Activated naive CD4-positive, alpha-beta T cell treated with Interleukin-2 at 50 U/mL for 16 hours (primary cell): ENCODE results near the gene CASKIN1.
"Not testable (repeated sequence)": the region's sequence is repeated elsewhere in the genome, so short reads cannot be mapped to it uniquely, and the experiment has no call there.

ENCODE experiments used
- DNase-seq: peaks from one replicate; pipeline ENCODE4 v3.0.0-alpha.2; 2020

The CASKIN1 gene

GRCh38 chr16:2154533-2155090 is 41.8 kb downstream of the CASKIN1 start:
- no peak for DNase-seq

GRCh38 chr16:2152695-2153506 is 43.5 kb downstream of the CASKIN1 start:
- DNase-seq, result peak; percentile 47

GRCh38 chr16:2151188-2152091 is 45.0 kb downstream of the CASKIN1 start:
- no peak for DNase-seq

- DNase-seq, result no peak
Measured at GRCh38 chr16:2150418-2151187, 45.8 kb downstream of the CASKIN1 start.

GRCh38 chr16:2149630-2150417 is 46.6 kb downstream of the CASKIN1 start:
- no peak for DNase-seq

- no peak for DNase-seq
Measured at GRCh38 chr16:2148714-2149629, 47.4 kb downstream of the CASKIN1 start.

- DNase-seq, result peak; percentile 62
Measured at GRCh38 chr16:2147981-2148671, 48.3 kb downstream of the CASKIN1 start, which contains the start of gene RAB26. Gene RAB26 (plus strand): TSS chr16:2148625. CDS start chr16:2148784, 159 bp downstream.

GRCh38 chr16:2147378-2147777 is 49.0 kb downstream of the CASKIN1 start:
- DNase-seq, result no peak

- no peak for DNase-seq
Measured at GRCh38 chr16:2145843-2146242, 50.6 kb downstream of the CASKIN1 start.

- DNase-seq, result no peak
Measured at GRCh38 chr16:2143878-2144485, 52.4 kb downstream of the CASKIN1 start.

GRCh38 chr16:2142942-2143877 is 53.2 kb downstream of the CASKIN1 start:
- DNase-seq, result no peak

- DNase-seq, result peak; percentile 98
Measured at GRCh38 chr16:2135770-2136490, 60.5 kb downstream of the CASKIN1 start, which contains the start of gene PKD1. Gene PKD1 (minus strand): TSS chr16:2135898. CDS start chr16:2135689, 209 bp downstream.

GRCh38 chr16:2135071-2135470 is 61.3 kb downstream of the CASKIN1 start:
- DNase-seq, result not testable (repeated sequence)

- DNase-seq, result not testable (repeated sequence)
Measured at GRCh38 chr16:2133797-2134196, 62.6 kb downstream of the CASKIN1 start.

GRCh38 chr16:2129890-2130447 is 66.4 kb downstream of the CASKIN1 start:
- not testable (repeated sequence) for DNase-seq

GRCh38 chr16:2129251-2129650 is 67.2 kb downstream of the CASKIN1 start:
- DNase-seq, result not testable (repeated sequence)
